K562 (cell line): ENCODE measurements around the gene HAPSTR1. TPM values are rescaled to one million over a fixed set of nuclear protein-coding genes. Genes with fewer than 3 reads are reported as not detected.

Experiments used
- MCM3 ChIP-seq: fragments of 450-650 bp; IDR thresholded peaks from 2 replicates; pipeline ENCODE4 v1.6.1; 2016
- STAG1 ChIP-seq: sonication (generic); formaldehyde crosslinking; IDR thresholded peaks from 2 replicates; pipeline ENCODE4 v1.5.0; 2020; ENCODE audit warnings: missing genetic modification reagents, borderline replicate concordance
- ZC3H11A ChIP-seq: IDR thresholded peaks from 2 replicates; pipeline ENCODE4 v1.6.1; 2012; ENCODE audit warnings: low read depth, low read length, improper control_type of control experiment
- ZEB2 ChIP-seq: fragments of 450-650 bp; IDR thresholded peaks from 2 replicates; pipeline ENCODE4 v1.6.1; 2016
- ZNF347 ChIP-seq: fragments of 450-650 bp; formaldehyde crosslinking; IDR thresholded peaks from 2 replicates; pipeline ENCODE4 v1.4.0; 2020; ENCODE audit warnings: low read depth, mild to moderate bottlenecking, moderate library complexity
- ZSCAN29 ChIP-seq: fragments of 450-650 bp; IDR thresholded peaks from 2 replicates; pipeline ENCODE4 v1.6.1; 2017
- polyA plus RNA-seq, 8 experiments: library from polyadenylated mRNA; depleted of rRNA in 4 of 8; stranded (reverse) in 5 of 8; unstranded in 3 of 8; fragments of >200 nt; fragmentation: Nextera tagmentation in 2 of 8; fragmentation: Illumina TruSeq in 1 of 8; extraction: Ambion mirVana in 2 of 8; extraction: Trizol in 1 of 8; gene quantifications; 2 replicates each; pipeline versions ENCODE4 v1.2.1 to v1.2.3, GENCODE V29; 2011 to 2014; ENCODE audit warnings: inconsistent platforms in 1 of 8, missing spikeins in 1 of 8
- total RNA-seq, 7 experiments: library from RNA; depleted of rRNA in 6 of 7; stranded (reverse); fragments of >200 nt in 6 of 7; fragmentation: Illumina TruSeq in 2 of 7; extraction: Trizol in 2 of 7; gene quantifications; 2 replicates each; pipeline versions ENCODE4 v1.2.1 to v1.2.3, GENCODE V29; 2011 to 2021; ENCODE audit warnings: low replicate concordance in 1 of 7
- TF ChIP-seq, protein P1 (sequence below): IDR thresholded peaks from 3 replicates; pipeline ENCODE4 v1.6.1; 2011; ENCODE audit warnings: borderline replicate concordance, mild to moderate bottlenecking; ENCODE audit not compliant: insufficient read length, insufficient read depth
- TF ChIP-seq, protein P2 (sequence below): sonication (generic); formaldehyde crosslinking; IDR thresholded peaks from 2 replicates; pipeline ENCODE4 v1.8.0; 2022; ENCODE audit warnings: mild to moderate bottlenecking, missing genetic modification reagents
- TF ChIP-seq, protein P3 (sequence below), 2 experiments: fragments of 450-650 bp; formaldehyde crosslinking in 1 of 2; IDR thresholded peaks; 2 replicates each; pipeline versions ENCODE4 v1.4.0 to v1.6.1; 2014 to 2020; ENCODE audit warnings: mild to moderate bottlenecking in 2 of 2, borderline replicate concordance in 1 of 2, low read depth in 1 of 2

HAPSTR1 gene
- total and polyA plus RNA-seq, 9 of the 15 experiments (the other 6 are each of a cell fraction or from before 2014, with no cell fraction given) = 10.8 to 67.9 (median 36.5) TPM

DNA sequence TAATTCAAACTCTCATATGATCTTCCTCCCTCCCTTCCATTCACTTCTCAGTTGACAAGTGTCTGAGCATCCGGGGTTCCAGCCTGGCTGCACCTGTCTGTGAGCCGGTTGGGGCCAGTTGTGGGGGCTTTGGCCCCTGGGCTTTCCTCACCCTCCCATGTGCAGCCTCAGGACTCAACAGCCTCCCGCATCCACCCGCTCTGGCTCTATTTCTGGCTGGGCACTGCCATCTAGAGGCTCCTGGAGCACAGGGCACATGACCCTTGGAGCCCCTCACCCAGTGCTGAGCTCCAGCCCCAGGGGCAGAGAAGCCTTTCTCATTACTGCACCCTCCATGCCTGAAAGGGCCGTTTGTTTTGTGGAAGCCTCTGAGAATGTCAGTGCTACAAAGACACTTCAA lies 43.3 kb downstream of the HAPSTR1 start (continued):
- TF ChIP-seq STAG1 (CRISPR knock-in tag) = peak; percentile 55; the same call in 1 of the 2 replicates
- TF ChIP-seq, protein P1, sequence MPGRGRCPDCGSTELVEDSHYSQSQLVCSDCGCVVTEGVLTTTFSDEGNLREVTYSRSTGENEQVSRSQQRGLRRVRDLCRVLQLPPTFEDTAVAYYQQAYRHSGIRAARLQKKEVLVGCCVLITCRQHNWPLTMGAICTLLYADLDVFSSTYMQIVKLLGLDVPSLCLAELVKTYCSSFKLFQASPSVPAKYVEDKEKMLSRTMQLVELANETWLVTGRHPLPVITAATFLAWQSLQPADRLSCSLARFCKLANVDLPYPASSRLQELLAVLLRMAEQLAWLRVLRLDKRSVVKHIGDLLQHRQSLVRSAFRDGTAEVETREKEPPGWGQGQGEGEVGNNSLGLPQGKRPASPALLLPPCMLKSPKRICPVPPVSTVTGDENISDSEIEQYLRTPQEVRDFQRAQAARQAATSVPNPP = no peak
- TF ChIP-seq ZNF347 (CRISPR knock-in tag) = no peak
- no peak for TF ChIP-seq ZSCAN29
- no peak for TF ChIP-seq MCM3
- TF ChIP-seq ZEB2 = no peak
- TF ChIP-seq, protein P2, sequence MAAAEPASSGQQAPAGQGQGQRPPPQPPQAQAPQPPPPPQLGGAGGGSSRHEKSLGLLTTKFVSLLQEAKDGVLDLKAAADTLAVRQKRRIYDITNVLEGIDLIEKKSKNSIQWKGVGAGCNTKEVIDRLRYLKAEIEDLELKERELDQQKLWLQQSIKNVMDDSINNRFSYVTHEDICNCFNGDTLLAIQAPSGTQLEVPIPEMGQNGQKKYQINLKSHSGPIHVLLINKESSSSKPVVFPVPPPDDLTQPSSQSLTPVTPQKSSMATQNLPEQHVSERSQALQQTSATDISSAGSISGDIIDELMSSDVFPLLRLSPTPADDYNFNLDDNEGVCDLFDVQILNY (CRISPR knock-in tag) = no peak
- TF ChIP-seq, protein P3, sequence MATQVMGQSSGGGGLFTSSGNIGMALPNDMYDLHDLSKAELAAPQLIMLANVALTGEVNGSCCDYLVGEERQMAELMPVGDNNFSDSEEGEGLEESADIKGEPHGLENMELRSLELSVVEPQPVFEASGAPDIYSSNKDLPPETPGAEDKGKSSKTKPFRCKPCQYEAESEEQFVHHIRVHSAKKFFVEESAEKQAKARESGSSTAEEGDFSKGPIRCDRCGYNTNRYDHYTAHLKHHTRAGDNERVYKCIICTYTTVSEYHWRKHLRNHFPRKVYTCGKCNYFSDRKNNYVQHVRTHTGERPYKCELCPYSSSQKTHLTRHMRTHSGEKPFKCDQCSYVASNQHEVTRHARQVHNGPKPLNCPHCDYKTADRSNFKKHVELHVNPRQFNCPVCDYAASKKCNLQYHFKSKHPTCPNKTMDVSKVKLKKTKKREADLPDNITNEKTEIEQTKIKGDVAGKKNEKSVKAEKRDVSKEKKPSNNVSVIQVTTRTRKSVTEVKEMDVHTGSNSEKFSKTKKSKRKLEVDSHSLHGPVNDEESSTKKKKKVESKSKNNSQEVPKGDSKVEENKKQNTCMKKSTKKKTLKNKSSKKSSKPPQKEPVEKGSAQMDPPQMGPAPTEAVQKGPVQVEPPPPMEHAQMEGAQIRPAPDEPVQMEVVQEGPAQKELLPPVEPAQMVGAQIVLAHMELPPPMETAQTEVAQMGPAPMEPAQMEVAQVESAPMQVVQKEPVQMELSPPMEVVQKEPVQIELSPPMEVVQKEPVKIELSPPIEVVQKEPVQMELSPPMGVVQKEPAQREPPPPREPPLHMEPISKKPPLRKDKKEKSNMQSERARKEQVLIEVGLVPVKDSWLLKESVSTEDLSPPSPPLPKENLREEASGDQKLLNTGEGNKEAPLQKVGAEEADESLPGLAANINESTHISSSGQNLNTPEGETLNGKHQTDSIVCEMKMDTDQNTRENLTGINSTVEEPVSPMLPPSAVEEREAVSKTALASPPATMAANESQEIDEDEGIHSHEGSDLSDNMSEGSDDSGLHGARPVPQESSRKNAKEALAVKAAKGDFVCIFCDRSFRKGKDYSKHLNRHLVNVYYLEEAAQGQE (IDR thresholded peaks at IDR 0.05; ENCODE audit: borderline replicate concordance) = peak; percentile 70
- TF ChIP-seq, protein P3 (CRISPR knock-in tag; IDR thresholded peaks at IDR 0.05; ENCODE audit: low read depth) = no peak
- TF ChIP-seq ZC3H11A = no peak
